ENCODE data around the gene KLHL21.

The KLHL21 gene

DNA sequence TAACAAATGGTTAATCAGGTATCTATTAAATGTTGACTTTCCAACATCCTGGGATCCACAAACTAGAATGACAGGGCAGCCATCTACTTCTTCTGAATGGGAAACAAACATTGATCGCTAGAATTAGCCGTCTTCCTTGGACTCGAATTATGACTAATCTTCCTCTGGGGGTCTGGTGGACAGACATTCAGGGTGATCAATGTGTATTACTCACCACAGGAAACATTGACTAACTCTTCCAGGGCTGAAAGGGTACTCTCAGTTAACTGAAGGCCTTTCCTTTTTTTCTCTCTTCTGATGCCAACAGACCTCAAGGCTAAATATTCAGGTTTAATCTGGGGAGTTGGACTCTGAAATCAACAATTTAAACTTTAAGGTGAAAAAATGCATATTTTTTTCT lies 57.8 kb downstream of the KLHL21 start:
- H3K9ac ChIP-seq (ENCODE audit: low read depth, low read length), result no peak overlapping the region
- no peaks in the 10 kb centered on the region for H3K4me1 ChIP-seq (ENCODE audit: insufficient read depth, low read length)
- H3K36me3 ChIP-seq (ENCODE audit: insufficient read depth, low read length), result peaks cover 27% of the 10 kb centered on the region
- H3K9me3 ChIP-seq (ENCODE audit: control insufficient read depth, insufficient read depth, low read length), result no peaks in the 10 kb centered on the region
